Measurements from ENCODE around the gene CADM4. TPM values are rescaled to one million over a fixed set of nuclear protein-coding genes. Genes with fewer than 3 reads are reported as not detected.

Gene CADM4
- total and polyA plus RNA-seq, 2 of the 8 experiments (the other 6 are each of a cell fraction or from before 2014, with no cell fraction given): 13.5 to 25.0 TPM

- TF ChIP-seq SIN3A (conservative IDR thresholded peaks at IDR 0.05 in 1 of 2, IDR thresholded peaks at IDR 0.05 in 1 of 2; ENCODE audit: low read depth in 1 of 2, low read length in 2 of 2): no peak
- TF ChIP-seq CHD2 (IDR thresholded peaks at IDR 0.05; ENCODE audit: low read length): no peak
- no peak for TF ChIP-seq KDM5A (IDR thresholded peaks at IDR 0.05; ENCODE audit: low read length)
- no peak for TF ChIP-seq E2F6 (IDR thresholded peaks at IDR 0.05)
- TF ChIP-seq, protein P1, sequence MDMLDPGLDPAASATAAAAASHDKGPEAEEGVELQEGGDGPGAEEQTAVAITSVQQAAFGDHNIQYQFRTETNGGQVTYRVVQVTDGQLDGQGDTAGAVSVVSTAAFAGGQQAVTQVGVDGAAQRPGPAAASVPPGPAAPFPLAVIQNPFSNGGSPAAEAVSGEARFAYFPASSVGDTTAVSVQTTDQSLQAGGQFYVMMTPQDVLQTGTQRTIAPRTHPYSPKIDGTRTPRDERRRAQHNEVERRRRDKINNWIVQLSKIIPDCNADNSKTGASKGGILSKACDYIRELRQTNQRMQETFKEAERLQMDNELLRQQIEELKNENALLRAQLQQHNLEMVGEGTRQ (IDR thresholded peaks at IDR 0.05; ENCODE audit: low read length): no peak
- TF ChIP-seq RAD21 (IDR thresholded peaks at IDR 0.05 in 1 of 2, conservative IDR thresholded peaks at IDR 0.05 in 1 of 2; ENCODE audit: low read depth in 2 of 2, low read length in 2 of 2): no peak
These were observed 48.0 kb upstream of the CADM4 start (continued) for GRCh38 chr19:43687660-43687997.
